ENCODE data around the gene GIT2.

The GIT2 gene

DNA sequence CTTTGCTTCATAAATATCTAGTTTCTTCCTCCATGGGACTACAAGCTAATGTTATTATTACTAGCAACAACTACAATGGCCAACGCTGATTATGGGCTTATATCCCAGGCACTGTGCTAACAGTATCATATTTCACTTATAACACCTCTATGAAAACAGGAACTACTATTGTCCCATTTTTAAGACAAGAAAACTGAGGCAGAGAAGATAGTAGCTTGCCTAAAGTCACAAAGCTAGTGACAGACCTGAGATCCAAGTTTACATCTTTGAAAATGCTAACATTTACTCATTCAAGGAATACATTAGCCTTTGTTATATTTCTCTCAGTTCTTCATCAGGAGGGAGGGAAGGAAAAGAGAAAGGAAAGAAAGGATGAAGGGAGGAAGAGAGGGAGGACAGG, 32.8 kb downstream of the GIT2 start:
- TF ChIP-seq, protein P1, sequence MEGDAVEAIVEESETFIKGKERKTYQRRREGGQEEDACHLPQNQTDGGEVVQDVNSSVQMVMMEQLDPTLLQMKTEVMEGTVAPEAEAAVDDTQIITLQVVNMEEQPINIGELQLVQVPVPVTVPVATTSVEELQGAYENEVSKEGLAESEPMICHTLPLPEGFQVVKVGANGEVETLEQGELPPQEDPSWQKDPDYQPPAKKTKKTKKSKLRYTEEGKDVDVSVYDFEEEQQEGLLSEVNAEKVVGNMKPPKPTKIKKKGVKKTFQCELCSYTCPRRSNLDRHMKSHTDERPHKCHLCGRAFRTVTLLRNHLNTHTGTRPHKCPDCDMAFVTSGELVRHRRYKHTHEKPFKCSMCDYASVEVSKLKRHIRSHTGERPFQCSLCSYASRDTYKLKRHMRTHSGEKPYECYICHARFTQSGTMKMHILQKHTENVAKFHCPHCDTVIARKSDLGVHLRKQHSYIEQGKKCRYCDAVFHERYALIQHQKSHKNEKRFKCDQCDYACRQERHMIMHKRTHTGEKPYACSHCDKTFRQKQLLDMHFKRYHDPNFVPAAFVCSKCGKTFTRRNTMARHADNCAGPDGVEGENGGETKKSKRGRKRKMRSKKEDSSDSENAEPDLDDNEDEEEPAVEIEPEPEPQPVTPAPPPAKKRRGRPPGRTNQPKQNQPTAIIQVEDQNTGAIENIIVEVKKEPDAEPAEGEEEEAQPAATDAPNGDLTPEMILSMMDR (IDR thresholded peaks at IDR 0.05; ENCODE audit: borderline replicate concordance, insufficient read depth, low read depth, low read length): no peak
- no peak overlapping the region for H3K4me3 ChIP-seq (ENCODE audit: low read depth, low read length)

DNA sequence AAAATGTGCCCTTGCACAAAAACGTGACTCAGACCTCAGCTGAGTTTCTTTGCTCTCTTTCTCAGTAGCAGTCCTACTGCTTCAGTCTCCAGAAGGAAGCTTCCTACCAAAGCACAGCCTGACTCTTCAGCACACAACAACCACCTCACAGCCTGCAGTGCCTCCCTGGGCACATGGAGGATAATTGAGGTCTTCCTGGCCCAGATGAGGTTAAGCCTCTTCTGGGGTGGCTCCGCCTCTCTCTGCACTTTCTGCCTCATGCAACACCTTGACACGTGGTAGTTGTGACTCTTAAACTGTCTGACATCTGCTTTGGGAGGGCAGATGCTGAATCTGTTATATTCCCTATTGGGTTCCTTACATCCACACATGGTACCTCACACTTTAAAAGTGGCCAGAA, 33.8 kb downstream of the GIT2 start:
- TF ChIP-seq, protein P1 (IDR thresholded peaks at IDR 0.05; ENCODE audit: borderline replicate concordance, insufficient read depth, low read depth, low read length): no peak
- H3K4me3 ChIP-seq (ENCODE audit: low read depth, low read length): no peak overlapping the region

DNA sequence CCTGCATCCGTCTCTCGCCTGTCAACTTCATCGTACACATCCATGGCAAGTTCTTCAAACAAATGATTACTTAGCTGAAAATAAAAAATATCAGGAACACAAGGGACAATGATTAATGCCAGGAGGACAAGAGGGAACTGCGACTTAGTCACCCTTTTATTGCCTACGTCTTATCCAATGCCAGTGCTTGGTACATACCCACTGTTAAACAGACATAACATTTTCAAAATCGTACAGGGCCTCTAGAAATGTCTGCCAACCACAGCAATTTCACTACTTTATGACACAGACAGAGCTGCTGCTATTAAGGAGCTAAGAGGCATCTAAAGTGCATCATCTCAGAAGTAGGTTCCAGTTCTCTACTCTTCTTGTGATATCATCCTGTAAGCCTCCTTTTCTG, 34.6 kb downstream of the GIT2 start:
- TF ChIP-seq, protein P1 (IDR thresholded peaks at IDR 0.05; ENCODE audit: borderline replicate concordance, insufficient read depth, low read depth, low read length): no peak
- H3K4me3 ChIP-seq (ENCODE audit: low read depth, low read length): no peak overlapping the region

DNA sequence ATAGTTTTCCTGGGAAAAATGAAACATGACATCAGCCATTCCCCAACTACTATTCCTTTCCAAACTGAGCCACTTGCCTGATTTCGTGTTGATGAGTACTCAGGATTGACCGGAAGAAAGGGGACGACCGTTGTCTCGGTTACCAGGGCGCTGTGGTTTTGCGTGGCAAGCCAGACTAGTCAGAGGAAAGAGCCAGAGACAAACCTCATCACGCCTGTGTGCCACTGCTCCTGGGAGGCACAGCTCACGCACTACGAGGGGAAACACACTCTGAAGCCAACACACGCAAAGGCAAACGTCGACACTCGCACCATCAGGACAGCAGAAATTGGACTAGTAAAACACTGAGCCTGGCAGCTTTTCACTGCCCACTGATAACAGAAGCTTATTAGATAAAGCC, 35.0 kb downstream of the GIT2 start:
- TF ChIP-seq, protein P1 (IDR thresholded peaks at IDR 0.05; ENCODE audit: borderline replicate concordance, insufficient read depth, low read depth, low read length): no peak
- H3K4me3 ChIP-seq (ENCODE audit: low read depth, low read length): no peak overlapping the region

DNA sequence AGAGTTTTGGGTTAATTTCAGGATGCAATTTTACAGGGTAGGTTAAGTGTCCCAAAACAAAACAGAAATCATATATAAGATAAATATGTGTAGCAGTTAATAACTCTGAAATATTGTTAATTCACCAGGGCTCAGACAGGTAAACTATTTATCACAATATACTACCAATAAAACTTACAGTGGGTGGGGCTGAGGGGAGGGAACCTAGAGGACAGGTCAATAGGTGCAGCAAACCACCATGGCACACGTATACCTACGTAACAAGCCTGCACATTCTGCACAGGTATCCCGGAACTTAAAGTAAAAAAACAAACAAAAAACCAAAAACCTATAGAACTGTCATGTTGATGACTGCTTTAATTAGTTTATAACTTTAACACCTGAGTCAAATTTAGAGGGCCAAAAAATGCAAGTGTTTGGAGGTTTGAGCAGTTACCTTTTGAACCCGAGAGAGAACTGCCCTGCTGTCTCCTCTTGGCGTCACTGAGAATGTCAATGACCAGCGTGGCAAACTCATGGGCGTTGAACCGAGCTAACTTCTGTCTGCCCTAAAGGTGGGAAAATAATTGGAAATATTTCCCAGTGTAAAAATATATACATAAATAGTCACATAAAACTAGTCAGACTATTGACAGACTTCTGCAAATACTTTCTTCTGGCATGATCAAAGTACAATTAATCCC, 36.6 kb downstream of the GIT2 start:
- TF ChIP-seq, protein P1 (IDR thresholded peaks at IDR 0.05; ENCODE audit: borderline replicate concordance, insufficient read depth, low read depth, low read length): no peak
- H3K4me3 ChIP-seq (ENCODE audit: low read depth, low read length): no peak overlapping the region

DNA sequence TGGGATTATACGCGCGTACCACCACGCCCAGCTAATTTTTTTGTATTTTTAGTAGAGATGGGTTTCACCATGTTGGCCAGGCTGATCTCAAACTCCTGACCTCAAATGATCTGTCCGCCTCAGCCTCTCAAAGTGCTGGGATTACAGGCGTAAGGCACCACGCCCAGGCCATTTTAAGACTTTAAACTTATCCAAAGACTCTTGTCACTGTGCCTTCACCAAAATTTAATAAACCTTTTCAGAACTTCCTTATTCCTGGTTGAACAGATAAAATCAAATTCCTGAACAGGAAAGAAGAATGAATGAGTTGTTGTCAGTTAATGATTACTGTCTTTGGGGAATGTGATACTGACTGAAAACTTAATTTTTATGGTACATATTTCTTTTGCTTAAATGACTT, 37.8 kb downstream of the GIT2 start:
- TF ChIP-seq, protein P1 (IDR thresholded peaks at IDR 0.05; ENCODE audit: borderline replicate concordance, insufficient read depth, low read depth, low read length): no peak
- H3K4me3 ChIP-seq (ENCODE audit: low read depth, low read length): no peak overlapping the region

DNA sequence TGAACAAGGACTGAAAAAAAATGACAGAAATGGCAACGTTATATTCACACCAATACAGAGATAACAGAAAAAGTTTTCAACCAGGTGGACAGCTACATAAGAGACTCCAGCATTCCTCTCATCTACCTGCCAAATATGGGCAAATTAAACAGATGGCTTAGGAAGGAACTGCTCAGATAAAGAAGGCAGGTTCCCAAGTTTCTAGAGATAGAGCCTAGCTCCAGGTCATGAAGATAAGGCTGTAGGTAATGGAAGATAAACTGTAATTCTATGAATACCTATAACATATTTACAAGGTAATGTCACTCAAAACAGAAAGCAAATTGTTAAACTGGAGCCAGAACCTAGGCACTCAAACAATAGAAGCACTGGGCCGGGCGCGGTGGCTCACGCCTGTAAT, 42.5 kb downstream of the GIT2 start:
- TF ChIP-seq, protein P1 (IDR thresholded peaks at IDR 0.05; ENCODE audit: borderline replicate concordance, insufficient read depth, low read depth, low read length): no peak
- no peak overlapping the region for H3K4me3 ChIP-seq (ENCODE audit: low read depth, low read length)
